Fibroblast of skin of left biceps (primary cell): ENCODE results near the gene HSPA4L.

Source experiments
- DNase-seq, 2 experiments: peaks; one replicate each; pipeline ENCODE4 v3.0.0-alpha.2; 2013; ENCODE audit warnings: low read depth in 2 of 2

Gene HSPA4L

GRCh38 chr4:127783955-127784770 lies 2.0 kb downstream of the HSPA4L start:
- no peak for DNase-seq

GRCh38 chr4:127788517-127788916 lies 6.4 kb downstream of the HSPA4L start:
- DNase-seq, result no peak

- no peak for DNase-seq
Measured at GRCh38 chr4:127791391-127791790, 9.3 kb downstream of the HSPA4L start.

- DNase-seq, result no peak
Measured at GRCh38 chr4:127793528-127793927, 11.4 kb downstream of the HSPA4L start.

- DNase-seq, result no peak
Measured at GRCh38 chr4:127799711-127800110, 17.6 kb downstream of the HSPA4L start.

GRCh38 chr4:127809173-127809800 lies 27.2 kb downstream of the HSPA4L start:
- DNase-seq, result no peak

- DNase-seq, result no peak
Measured at GRCh38 chr4:127810551-127810950, 28.4 kb downstream of the HSPA4L start.

GRCh38 chr4:127822430-127822829 lies 40.3 kb downstream of the HSPA4L start:
- no peak for DNase-seq

DNA sequence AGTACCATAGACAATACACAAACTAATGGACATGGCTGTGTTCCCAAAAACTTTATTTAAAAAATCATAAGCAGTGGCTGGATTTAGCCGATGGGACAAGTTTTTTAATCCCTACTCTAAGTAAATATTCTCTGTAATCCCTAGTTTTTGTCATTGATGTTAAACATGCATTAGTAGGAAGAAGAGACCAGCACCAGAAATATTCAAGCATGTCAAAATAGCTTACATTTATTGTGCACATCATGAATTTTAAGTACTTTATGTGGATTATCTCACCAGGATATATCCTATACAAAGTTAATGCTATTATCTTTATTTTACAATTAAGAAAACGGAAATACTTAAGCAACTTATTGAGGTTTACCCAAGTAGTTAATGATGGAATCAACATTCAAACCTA lies 46.0 kb downstream of the HSPA4L start:
- no peak for DNase-seq

GRCh38 chr4:127829014-127829413 lies 46.9 kb downstream of the HSPA4L start:
- DNase-seq, result no peak

GRCh38 chr4:127832585-127832984 lies 50.5 kb downstream of the HSPA4L start:
- DNase-seq, result no peak

GRCh38 chr4:127843704-127844600 lies 61.8 kb downstream of the HSPA4L start:
- DNase-seq, result no peak

DNA sequence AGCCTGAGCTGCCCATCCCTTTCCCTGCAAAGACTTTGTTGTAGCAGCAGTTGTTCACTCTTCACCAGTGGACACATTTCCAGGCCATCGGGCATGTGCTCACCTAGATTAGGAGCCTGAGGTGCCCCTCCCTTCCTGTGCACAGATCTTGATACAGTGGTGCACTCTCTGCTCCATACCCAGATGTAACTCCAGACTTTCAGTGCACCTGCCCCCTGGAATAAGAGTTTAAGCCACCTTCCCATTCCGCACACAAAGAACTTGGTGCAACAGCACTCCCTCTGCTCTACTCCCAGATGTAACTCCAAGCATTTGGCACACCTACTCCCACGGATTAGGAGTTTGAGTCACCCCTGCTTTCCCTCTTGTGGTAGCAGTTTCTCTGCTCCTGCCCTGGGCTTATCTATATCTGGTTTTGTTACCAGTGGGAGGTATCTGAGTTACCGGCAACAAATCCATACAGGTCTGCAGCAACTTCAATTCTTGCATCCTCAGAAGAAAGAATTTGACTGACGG lies 62.5 kb downstream of the HSPA4L start:
- no peak for DNase-seq

GRCh38 chr4:127846061-127846460 lies 63.9 kb downstream of the HSPA4L start:
- no peak for DNase-seq

- no peak for DNase-seq
Measured at GRCh38 chr4:127846765-127847164, 64.6 kb downstream of the HSPA4L start.

DNA sequence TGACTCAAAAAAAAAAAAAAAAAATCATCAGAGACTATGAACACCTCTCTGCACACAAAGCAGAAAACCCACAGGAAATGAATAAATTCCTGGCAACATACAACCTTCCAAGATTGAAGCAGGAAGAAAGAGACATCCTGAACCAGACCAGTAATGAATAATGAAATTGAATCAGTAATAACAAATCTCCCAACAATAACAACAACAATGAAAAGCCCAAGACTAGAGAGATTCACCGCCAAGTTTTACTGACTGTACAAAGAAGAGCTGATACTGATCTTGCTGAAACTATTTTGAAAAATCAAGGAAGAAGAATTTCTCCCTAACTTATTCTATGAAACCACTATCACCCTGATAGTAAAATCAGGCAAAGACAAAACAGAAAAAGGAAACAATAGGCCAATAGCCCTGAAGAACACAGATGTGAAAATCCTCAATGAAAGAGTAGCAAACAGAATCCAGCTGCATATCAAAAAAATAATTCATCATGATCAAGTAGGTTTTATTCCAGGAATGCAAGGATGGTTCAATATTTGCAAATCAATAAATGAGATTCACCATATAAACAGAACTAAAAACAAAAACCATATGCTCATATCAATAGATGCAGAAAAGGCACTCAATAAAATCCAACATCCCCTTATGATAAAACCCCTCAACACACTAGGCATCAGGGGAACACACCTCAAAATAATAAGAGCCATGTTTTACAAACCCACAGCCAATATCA lies 67.5 kb downstream of the HSPA4L start:
- no peak for DNase-seq

DNA sequence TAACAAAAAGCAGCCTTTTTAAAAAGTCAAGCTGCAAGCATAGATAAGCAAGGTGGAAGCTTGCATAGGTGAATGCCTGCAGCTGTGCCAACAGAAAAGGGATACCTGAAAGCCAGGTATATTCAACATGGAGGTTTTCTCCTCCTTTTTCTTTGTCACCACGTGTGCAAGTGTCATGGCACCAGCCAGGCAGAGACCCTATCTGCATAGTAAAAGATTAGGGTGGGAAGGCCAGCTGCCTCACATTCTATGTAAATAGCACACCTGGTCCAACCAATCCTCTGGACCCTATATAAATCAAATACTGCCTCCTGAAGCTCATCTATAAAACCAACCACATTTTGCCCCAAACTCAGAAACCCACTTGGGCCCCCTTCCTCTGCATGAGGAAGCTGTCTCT lies 70.5 kb downstream of the HSPA4L start:
- no peak for DNase-seq

GRCh38 chr4:127856196-127856812 lies 74.2 kb downstream of the HSPA4L start:
- peak in 1 of 2 experiments; percentile 69 for DNase-seq

- peak in 1 of 2 experiments; percentile 69 for DNase-seq
Measured at GRCh38 chr4:127856813-127857447, 74.8 kb downstream of the HSPA4L start.

- no peak for DNase-seq
Measured at GRCh38 chr4:127857641-127858040, 75.5 kb downstream of the HSPA4L start.
